Prostate gland (tissue), 2 donors: Measurements from ENCODE around the gene CSNK1G1. TPM values are rescaled to one million over a fixed set of nuclear protein-coding genes. Genes with fewer than 3 reads are reported as not detected.

Experiments
- DNase-seq: peaks from one replicate; pipeline ENCODE4 v3.0.0-alpha.2; 2019; ENCODE audit warnings: low spot score
- H3K27ac ChIP-seq, 2 donors: fragments of 200-600 bp; sonication (generic); 2 replicates each; pipeline ENCODE4 v1.5.1; 2017 to 2019
- H3K27me3 ChIP-seq: fragments of 200-600 bp; sonication (generic); replicated peaks from 2 replicates; pipeline ENCODE4 v1.5.1; 2019; ENCODE audit not compliant: insufficient read depth
- H3K36me3 ChIP-seq, 2 donors: fragments of 200-600 bp; sonication (generic); 1 replicate in 1 of 2; 2 replicates in 1 of 2; pipeline versions ENCODE4 v1.5.1 to v1.8.1; 2017 to 2019
- H3K4me1 ChIP-seq: fragments of 200-600 bp; sonication (generic); replicated peaks from 2 replicates; pipeline ENCODE4 v1.5.1; 2019
- H3K4me3 ChIP-seq, 2 donors: fragments of 200-600 bp; sonication (generic); 2 replicates each; pipeline ENCODE4 v1.5.1; 2017 to 2019
- H3K9me3 ChIP-seq: fragments of 200-600 bp; sonication (generic); 2 replicates; pipeline ENCODE4 v1.5.1; 2017
- CTCF ChIP-seq, 4 experiments: fragments of 200-600 bp in 2 of 4; fragments of 450-650 bp in 2 of 4; sonication (generic) in 2 of 4; IDR thresholded peaks; 1 replicate in 3 of 4; 2 replicates in 1 of 4; pipeline ENCODE4 v1.5.1; 2016 to 2019; ENCODE audit warnings: antibody characterized with exemption in 4 of 4, mild to moderate bottlenecking in 2 of 4, moderate library complexity in 2 of 4
- POLR2A ChIP-seq: fragments of 450-650 bp; IDR thresholded peaks from one replicate; pipeline ENCODE4 v1.6.1; 2016; ENCODE audit warnings: antibody characterized with exemption, mild to moderate bottlenecking
- POLR2AphosphoS5 ChIP-seq: sonication (generic); formaldehyde crosslinking; IDR thresholded peaks from one replicate; pipeline ENCODE4 v1.6.1; 2017; ENCODE audit warnings: antibody characterized with exemption
- WGBS: methylation state at CpG from one replicate; pipeline ENCODE4 v1.1.5; 2018; 5-methylcytosine and 5-hydroxymethylcytosine counted together
- intact Hi-C: fragments of 100-400 bp; cut with DNase I; formaldehyde crosslinking; loops from one replicate; pipeline ENCODE4 v1.14.2; 2022
- total RNA-seq, 2 donors: library from RNA; depleted of rRNA; stranded (reverse); fragments of >200 nt; gene quantifications; one replicate each; pipeline ENCODE4 v1.1.0, GENCODE V29; 2016

Gene CSNK1G1
- total RNA-seq, 2 donors from 2014 or later, result 9.2 to 20.6 TPM

GRCh38 chr15:64191971-64192830, 163.8 kb downstream of the CSNK1G1 start:
- Histone ChIP-seq H3K27me3 (no peaks in the 10 kb centered on the region), H3K27ac (no peak overlapping the region), H3K4me1 (no peaks in the 10 kb centered on the region), H3K36me3 (no peaks in the 10 kb centered on the region), H3K4me3 (no peak overlapping the region), H3K9me3 (no peaks in the 10 kb centered on the region)
- intact Hi-C loops, result no loop called here
- no peak for DNase-seq
- 97% methylated on average over 5 of the region's 5 CpGs for WGBS
- TF ChIP-seq CTCF (IDR thresholded peaks at IDR 0.05), result no peak

GRCh38 chr15:64187396-64188191, 168.4 kb downstream of the CSNK1G1 start:
- DNase-seq, result no peak
- Histone ChIP-seq H3K27ac (no peak overlapping the region), H3K4me3 (no peak overlapping the region), H3K27me3 (no peaks in the 10 kb centered on the region), H3K9me3 (no peaks in the 10 kb centered on the region), H3K36me3 (no peaks in the 10 kb centered on the region), H3K4me1 (no peaks in the 10 kb centered on the region)
- WGBS, result 73% methylated on average over 2 of the region's 2 CpGs
- TF ChIP-seq POLR2A (no peak), CTCF (IDR thresholded peaks at IDR 0.05) (no peak), POLR2AphosphoS5 (no peak)
- intact Hi-C loops, result no loop called here

- TF ChIP-seq CTCF (IDR thresholded peaks at IDR 0.05) (no peak), POLR2A (no peak), POLR2AphosphoS5 (peak; percentile 33)
- intact Hi-C loops, result no loop called here
- 69% methylated on average over 9 of the region's 9 CpGs for WGBS
Measured at GRCh38 chr15:64185146-64185911, 170.6 kb downstream of the CSNK1G1 start.

GRCh38 chr15:64182859-64183370, 173.1 kb downstream of the CSNK1G1 start:
- WGBS, result 92% methylated on average over 4 of the region's 4 CpGs
- Histone ChIP-seq H3K4me1 (no peaks in the 10 kb centered on the region), H3K27ac (no peak overlapping the region), H3K36me3 (no peaks in the 10 kb centered on the region), H3K9me3 (no peaks in the 10 kb centered on the region), H3K27me3 (no peaks in the 10 kb centered on the region), H3K4me3 (no peak overlapping the region)
- no peak for DNase-seq
- intact Hi-C loops, result no loop called here
- TF ChIP-seq POLR2A (no peak), POLR2AphosphoS5 (no peak), CTCF (IDR thresholded peaks at IDR 0.05) (no peak)

More at GRCh38 chr15:64185146-64185911, 170.6 kb downstream of the CSNK1G1 start:
- no peaks in the 10 kb centered on the region for H3K4me1 ChIP-seq
- no peak for DNase-seq
- no peak overlapping the region for H3K27ac ChIP-seq
- no peak overlapping the region for H3K4me3 ChIP-seq
- no peaks in the 10 kb centered on the region for H3K36me3 ChIP-seq
- H3K27me3 ChIP-seq, result no peaks in the 10 kb centered on the region
- H3K9me3 ChIP-seq, result no peaks in the 10 kb centered on the region
